GM12872 (cell line): Measurements from ENCODE around the gene PTPRN2.

ENCODE experiments used
- TF ChIP-seq, protein P1 (sequence below): IDR thresholded peaks from 3 replicates; pipeline ENCODE4 v1.5.1; 2011; ENCODE audit warnings: low read depth, mild to moderate bottlenecking, low read length, moderate library complexity; ENCODE audit not compliant: insufficient read depth

Gene PTPRN2

DNA sequence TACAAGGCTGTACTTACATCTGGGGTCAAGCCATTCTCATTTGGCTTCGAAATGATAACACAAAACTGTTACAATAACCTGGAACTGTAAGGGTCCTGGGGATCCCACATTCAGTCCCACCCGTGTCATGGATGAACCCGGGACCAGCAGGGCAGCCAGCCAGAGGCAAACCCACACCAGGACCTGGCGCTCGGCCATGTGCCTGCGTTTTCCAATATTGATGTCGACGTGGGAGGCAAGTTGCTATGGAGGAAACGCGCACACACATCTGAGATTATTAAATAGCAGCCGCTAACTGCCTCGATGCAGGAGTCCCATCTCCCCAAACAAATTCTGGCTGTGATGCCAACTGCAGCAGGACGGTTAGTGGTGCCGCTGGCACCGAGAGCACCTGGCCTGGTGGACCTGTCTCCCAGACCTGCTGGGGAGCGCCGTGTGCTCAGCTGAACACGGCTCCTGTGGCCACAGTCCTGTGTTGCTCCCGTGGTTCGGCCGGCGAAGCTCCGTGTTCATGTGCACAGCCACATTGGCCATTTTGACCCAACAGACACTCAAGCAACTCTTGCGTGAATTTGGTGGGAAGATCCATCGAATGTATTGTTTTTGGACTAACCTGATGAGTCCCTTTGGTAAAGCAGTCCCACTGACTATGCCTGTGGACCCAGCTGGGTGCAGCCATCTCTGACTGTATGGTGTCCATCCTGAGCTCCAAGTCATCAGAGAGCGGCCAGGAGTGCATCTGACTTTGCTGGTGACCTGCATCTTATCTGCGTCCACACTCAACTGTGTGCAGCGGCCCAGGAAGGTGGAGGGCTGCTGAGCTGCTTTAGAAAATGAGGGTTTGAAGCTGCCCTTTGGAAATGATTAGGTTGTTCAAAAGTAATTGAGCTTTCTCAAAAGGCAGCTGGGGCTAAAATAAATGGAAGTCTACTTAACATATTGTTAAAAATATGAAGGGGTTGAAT, 852.7 kb downstream of the PTPRN2 start:
- TF ChIP-seq, protein P1, sequence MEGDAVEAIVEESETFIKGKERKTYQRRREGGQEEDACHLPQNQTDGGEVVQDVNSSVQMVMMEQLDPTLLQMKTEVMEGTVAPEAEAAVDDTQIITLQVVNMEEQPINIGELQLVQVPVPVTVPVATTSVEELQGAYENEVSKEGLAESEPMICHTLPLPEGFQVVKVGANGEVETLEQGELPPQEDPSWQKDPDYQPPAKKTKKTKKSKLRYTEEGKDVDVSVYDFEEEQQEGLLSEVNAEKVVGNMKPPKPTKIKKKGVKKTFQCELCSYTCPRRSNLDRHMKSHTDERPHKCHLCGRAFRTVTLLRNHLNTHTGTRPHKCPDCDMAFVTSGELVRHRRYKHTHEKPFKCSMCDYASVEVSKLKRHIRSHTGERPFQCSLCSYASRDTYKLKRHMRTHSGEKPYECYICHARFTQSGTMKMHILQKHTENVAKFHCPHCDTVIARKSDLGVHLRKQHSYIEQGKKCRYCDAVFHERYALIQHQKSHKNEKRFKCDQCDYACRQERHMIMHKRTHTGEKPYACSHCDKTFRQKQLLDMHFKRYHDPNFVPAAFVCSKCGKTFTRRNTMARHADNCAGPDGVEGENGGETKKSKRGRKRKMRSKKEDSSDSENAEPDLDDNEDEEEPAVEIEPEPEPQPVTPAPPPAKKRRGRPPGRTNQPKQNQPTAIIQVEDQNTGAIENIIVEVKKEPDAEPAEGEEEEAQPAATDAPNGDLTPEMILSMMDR: no peak

DNA sequence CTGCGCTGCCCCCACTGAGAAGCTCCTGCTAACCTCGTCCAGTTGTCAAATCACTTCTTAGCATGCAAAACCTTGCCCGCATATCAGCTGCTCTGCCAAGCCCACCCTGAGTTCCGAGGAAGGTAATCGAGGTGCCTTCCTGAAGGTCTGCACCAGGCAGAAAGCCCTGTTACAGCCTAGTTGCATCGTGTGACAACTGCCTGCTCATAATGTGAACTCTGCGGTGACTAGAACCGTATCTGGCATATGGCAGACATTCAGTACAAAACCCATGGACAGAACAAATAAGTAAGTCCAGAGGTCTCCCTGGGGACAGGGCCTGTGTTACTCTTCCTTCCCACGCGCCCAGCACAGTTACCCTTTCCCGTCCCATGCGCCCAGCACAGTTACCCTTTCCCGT, 856.5 kb downstream of the PTPRN2 start:
- TF ChIP-seq, protein P1: no peak

DNA sequence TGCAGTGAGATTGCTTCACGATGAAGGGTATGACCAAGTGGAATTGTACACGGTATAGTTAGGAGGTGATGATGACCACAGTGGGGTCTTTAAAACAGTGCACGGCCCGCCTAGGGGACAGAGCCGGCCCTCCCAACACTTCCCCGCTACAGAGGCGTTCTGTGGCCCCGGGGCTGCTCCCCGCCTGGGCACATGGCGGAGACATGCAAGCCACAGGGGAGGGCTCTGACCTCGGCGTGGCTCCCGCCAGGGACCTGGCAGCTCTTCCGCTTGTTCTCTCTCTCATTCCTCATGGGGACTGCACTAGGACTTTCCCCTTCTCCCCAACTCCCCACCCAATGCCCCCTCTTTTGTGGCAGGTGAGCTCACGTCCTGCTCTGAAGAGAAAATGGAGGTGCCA, 857.0 kb downstream of the PTPRN2 start:
- TF ChIP-seq, protein P1: no peak

DNA sequence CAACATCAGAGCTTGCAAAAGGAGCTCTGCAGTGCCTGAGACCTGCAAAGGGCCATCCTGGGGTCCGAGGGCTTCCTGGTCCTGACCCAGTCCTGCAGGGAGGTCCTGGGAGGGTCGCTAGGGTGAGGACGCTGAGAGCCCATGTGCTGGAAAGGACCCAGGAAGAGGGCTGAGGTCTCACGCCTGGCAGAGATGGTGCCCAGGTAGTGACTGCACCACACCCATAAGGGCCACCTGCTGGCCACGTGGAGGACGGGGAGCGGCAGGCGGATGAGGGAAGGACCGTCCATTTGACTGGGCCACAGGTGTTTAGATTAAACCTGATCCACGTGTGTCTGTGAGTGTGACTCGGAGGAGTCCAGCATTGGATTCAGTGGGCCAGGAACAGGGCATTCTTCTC, 858.1 kb downstream of the PTPRN2 start:
- TF ChIP-seq, protein P1: no peak

DNA sequence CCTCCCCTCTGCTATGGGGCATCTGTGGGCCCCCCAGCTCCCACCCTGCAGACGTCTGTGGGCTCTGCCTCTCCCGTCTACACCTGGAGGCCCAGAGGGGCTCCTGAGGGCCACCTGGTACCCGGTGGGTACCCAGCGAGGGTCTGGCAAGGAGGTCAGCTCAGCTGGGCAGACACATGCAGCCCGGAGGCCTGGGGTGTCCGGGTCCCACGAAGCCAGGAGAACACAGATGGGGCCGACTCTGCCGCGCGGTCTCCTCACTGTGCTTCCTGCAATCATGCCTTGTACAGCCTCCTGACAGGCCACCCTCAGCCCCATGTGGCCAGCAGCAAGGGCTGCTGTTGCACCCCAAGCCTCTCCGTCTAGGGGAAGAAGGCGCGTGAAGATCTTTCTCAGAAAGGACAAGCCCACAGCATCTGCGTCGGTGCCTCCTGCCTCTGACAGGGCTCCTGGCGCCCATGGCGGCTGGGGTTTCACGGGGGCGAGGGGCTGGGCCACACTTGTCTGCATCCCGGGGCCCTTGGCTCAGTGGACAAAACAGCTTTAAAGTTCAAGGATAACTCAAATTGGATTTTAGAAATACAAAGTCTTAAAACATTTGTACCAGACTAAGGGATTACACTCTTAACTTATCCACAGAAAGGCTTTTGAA, 859.5 kb downstream of the PTPRN2 start:
- TF ChIP-seq, protein P1: no peak

DNA sequence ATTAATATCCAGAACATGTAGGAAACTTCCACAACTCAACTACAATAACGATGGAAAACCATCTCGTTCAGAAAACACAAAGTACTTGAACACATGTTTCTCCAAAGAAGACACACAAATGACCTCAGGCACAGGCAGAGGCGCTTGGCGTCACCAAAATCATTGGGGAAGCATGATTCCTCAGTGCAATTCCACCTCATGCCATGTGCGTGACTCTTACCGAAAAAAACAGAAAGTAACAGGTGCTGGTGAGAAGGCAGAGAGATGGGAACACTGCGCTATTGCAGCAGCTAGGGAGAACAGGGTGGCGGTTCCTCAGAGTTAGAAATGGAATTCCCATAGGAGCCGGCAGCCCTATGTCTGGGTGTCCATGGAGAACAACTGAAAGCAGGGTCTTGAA, 860.9 kb downstream of the PTPRN2 start:
- TF ChIP-seq, protein P1: no peak

DNA sequence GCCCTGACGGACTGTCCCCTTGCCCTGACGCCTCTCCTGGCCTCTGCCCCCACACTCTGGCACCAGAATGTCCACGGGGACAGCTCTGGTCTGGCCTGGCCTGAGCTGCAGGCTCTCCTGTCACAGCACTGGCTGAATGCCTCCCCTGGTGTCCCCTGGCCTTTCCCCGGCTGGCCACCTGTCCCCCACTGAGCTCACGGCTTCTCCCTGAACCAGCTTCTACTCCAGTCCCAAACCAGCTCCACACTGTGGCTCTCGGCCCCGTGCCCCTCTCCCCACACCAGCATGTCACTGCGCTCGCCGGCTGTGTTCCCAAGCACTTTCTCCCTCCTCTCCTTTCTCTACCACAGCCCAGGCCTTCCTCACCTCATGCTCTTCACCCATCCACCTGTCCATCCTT, 864.4 kb downstream of the PTPRN2 start:
- TF ChIP-seq, protein P1: no peak
